ENCODE data around the gene BTK.
A peak's percentile ranks its signal among the peaks of the same experiment; 100 is the strongest.

The BTK gene

GRCh38 chrX:101419489-101419888, 33.5 kb upstream of the BTK start:
- H2BK5ac ChIP-seq (ENCODE audit: low read depth, low read length, poor library complexity): no peak overlapping the region
- DNase-seq: no peak
- H4K91ac ChIP-seq (ENCODE audit: low read depth, low read length): no peak overlapping the region
- no peak overlapping the region for H3K18ac ChIP-seq (ENCODE audit: low read length)
- peak overlapping the region; percentile 6 for H3K27ac ChIP-seq (ENCODE audit: low read depth, low read length)
- no peak overlapping the region for H2BK12ac ChIP-seq (ENCODE audit: low read length)
- H3K14ac ChIP-seq (ENCODE audit: low read length): no peak overlapping the region
- H3K23ac ChIP-seq (ENCODE audit: low read length): no peak overlapping the region
- peaks cover 14% of the 10 kb centered on the region for H3K79me1 ChIP-seq (ENCODE audit: low read length)
- H3K4me2 ChIP-seq (ENCODE audit: low read length): no peak overlapping the region
- no peaks in the 10 kb centered on the region for H3K27me3 ChIP-seq (ENCODE audit: insufficient read depth, low read length)
- H3K4ac ChIP-seq (ENCODE audit: low read depth, low read length): no peak overlapping the region
- peaks cover 5% of the 10 kb centered on the region for H3K79me2 ChIP-seq (ENCODE audit: control insufficient read depth, insufficient read depth, low read length, poor library complexity)
- no CpG with 5 or more reads among the region's 2 CpGs for WGBS (ENCODE audit: extremely low coverage, insufficient coverage, insufficient read length)
- H3K4me1 ChIP-seq (ENCODE audit: control insufficient read depth in 1 of 2, insufficient read depth in 2 of 2, low read length in 2 of 2): peaks cover 4 to 17% of the 10 kb centered on the region in 2 experiments
- H3K36me3 ChIP-seq (ENCODE audit: control insufficient read depth in 1 of 2, insufficient read depth in 2 of 2, low read length in 2 of 2): no peaks in the 10 kb centered on the region
- no peak overlapping the region for H3K4me3 ChIP-seq (ENCODE audit: low read depth, low read length)
- no peak overlapping the region for H3K9ac ChIP-seq (ENCODE audit: low read length)
- H4K12ac ChIP-seq (ENCODE audit: low read depth, low read length): no peak overlapping the region
- H2BK120ac ChIP-seq (ENCODE audit: insufficient read depth, low read length, poor library complexity): peak overlapping the region; percentile 43
- no peak overlapping the region for H2AFZ ChIP-seq (ENCODE audit: insufficient read depth, low read length, poor library complexity)
- no peak overlapping the region for H4K8ac ChIP-seq (ENCODE audit: low read depth, low read length)
- no peak overlapping the region for H2AK5ac ChIP-seq (ENCODE audit: low read length)
- no peaks in the 10 kb centered on the region for H3K9me3 ChIP-seq (ENCODE audit: insufficient read depth, low read depth, low read length)

GRCh38 chrX:101417981-101418841, 32.2 kb upstream of the BTK start:
- Histone ChIP-seq H3K4me3 (ENCODE audit: low read depth, low read length) (peak overlapping the region; percentile 66), H3K4me1 (ENCODE audit: control insufficient read depth in 1 of 2, insufficient read depth in 2 of 2, low read length in 2 of 2) (peaks cover 4 to 17% of the 10 kb centered on the region in 2 experiments), H3K4me2 (ENCODE audit: low read length) (peak overlapping the region; percentile 76), H3K18ac (ENCODE audit: low read length) (peak overlapping the region; percentile 60), H3K27me3 (ENCODE audit: insufficient read depth, low read length) (no peaks in the 10 kb centered on the region), H4K8ac (ENCODE audit: low read depth, low read length) (peak overlapping the region; percentile 99), H3K4ac (ENCODE audit: low read depth, low read length) (peak overlapping the region; percentile 80), H2BK5ac (ENCODE audit: low read depth, low read length, poor library complexity) (peak overlapping the region; percentile 92), H3K14ac (ENCODE audit: low read length) (peak overlapping the region; percentile 98), H3K79me2 (ENCODE audit: control insufficient read depth, insufficient read depth, low read length, poor library complexity) (peaks cover 5% of the 10 kb centered on the region), H3K79me1 (ENCODE audit: low read length) (peaks cover 14% of the 10 kb centered on the region), H2BK12ac (ENCODE audit: low read length) (peak overlapping the region; percentile 89), H3K36me3 (ENCODE audit: control insufficient read depth in 1 of 2, insufficient read depth in 2 of 2, low read length in 2 of 2) (no peaks in the 10 kb centered on the region), H2AK5ac (ENCODE audit: low read length) (no peak overlapping the region), H2BK120ac (ENCODE audit: insufficient read depth, low read length, poor library complexity) (peak overlapping the region; percentile 98), H3K9me3 (ENCODE audit: insufficient read depth, low read depth, low read length) (no peaks in the 10 kb centered on the region), H3K27ac (ENCODE audit: low read depth, low read length) (peak overlapping the region; percentile 89), H4K91ac (ENCODE audit: low read depth, low read length) (peak overlapping the region; percentile 99), H3K23ac (ENCODE audit: low read length) (no peak overlapping the region), H3K9ac (ENCODE audit: low read length) (peak overlapping the region; percentile 78), H2AFZ (ENCODE audit: insufficient read depth, low read length, poor library complexity) (peak overlapping the region; percentile 78), H4K12ac (ENCODE audit: low read depth, low read length) (peak overlapping the region; percentile 99)
- WGBS (ENCODE audit: extremely low coverage, insufficient coverage, insufficient read length): no CpG with 5 or more reads among the region's 56 CpGs
- DNase-seq: peak in 1 of 2 donors; percentile 28

DNA sequence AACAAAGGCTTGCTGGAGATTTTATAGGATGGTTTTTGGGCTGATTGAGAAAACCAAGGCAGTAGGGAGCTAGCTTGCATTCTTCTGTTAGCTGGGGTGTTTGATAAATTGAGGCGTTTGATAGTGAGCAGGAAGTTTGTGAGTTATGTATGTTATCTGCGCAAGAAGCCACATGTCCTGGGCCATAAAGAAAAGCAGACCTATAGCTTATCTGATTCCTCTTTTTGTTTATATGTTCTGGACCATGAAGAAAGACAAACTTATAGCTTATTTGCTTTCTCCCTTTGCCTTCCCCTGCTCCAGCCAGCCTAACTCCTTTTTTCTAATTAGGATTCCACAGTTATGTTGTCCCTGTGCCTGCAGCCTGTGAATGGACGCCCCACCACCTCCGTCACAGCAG, 31.2 kb upstream of the BTK start:
- Histone ChIP-seq H3K36me3 (ENCODE audit: control insufficient read depth in 1 of 2, insufficient read depth in 2 of 2, low read length in 2 of 2) (peaks cover 4 to 10% of the 10 kb centered on the region in 2 experiments), H2BK12ac (ENCODE audit: low read length) (peak overlapping the region; percentile 64), H3K4me1 (ENCODE audit: control insufficient read depth in 1 of 2, insufficient read depth in 2 of 2, low read length in 2 of 2) (peaks cover 4 to 17% of the 10 kb centered on the region in 2 experiments), H3K18ac (ENCODE audit: low read length) (no peak overlapping the region), H3K27ac (ENCODE audit: low read depth, low read length) (no peak overlapping the region), H3K9me3 (ENCODE audit: insufficient read depth, low read depth, low read length) (no peaks in the 10 kb centered on the region), H3K27me3 (ENCODE audit: insufficient read depth, low read length) (no peaks in the 10 kb centered on the region), H3K79me2 (ENCODE audit: control insufficient read depth, insufficient read depth, low read length, poor library complexity) (peaks cover 5% of the 10 kb centered on the region), H2AFZ (ENCODE audit: insufficient read depth, low read length, poor library complexity) (no peak overlapping the region), H3K9ac (ENCODE audit: low read length) (no peak overlapping the region), H3K4me3 (ENCODE audit: low read depth, low read length) (no peak overlapping the region), H2AK5ac (ENCODE audit: low read length) (no peak overlapping the region), H3K4me2 (ENCODE audit: low read length) (no peak overlapping the region), H3K79me1 (ENCODE audit: low read length) (peaks cover 14% of the 10 kb centered on the region), H2BK5ac (ENCODE audit: low read depth, low read length, poor library complexity) (peak overlapping the region; percentile 31), H4K91ac (ENCODE audit: low read depth, low read length) (peak overlapping the region; percentile 55), H3K4ac (ENCODE audit: low read depth, low read length) (no peak overlapping the region), H2BK120ac (ENCODE audit: insufficient read depth, low read length, poor library complexity) (no peak overlapping the region), H4K12ac (ENCODE audit: low read depth, low read length) (no peak overlapping the region), H4K8ac (ENCODE audit: low read depth, low read length) (peak overlapping the region; percentile 65), H3K23ac (ENCODE audit: low read length) (no peak overlapping the region), H3K14ac (ENCODE audit: low read length) (no peak overlapping the region)
- WGBS (ENCODE audit: extremely low coverage, insufficient coverage, insufficient read length): no CpG with 5 or more reads among the region's 4 CpGs
- no peak for DNase-seq

DNA sequence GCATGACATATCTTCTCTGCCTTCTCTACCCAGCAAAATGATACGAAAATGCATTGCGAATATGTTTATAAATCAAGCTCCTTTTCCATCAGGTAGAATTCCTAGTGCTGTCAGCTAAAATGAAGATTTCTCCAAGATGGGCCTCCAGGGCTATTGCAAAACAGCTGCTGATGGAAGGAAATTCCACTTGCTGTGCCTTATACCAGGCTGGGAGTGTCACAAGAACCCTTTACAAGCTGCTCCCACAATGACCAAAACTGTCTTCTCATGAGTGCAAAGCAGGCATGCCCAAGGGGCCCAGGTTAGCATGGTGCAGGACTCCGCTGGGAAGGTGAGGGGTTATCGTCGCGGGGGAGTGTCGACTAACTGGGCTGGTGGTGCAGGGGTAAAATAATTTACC, 30.7 kb upstream of the BTK start:
- Histone ChIP-seq H2AK5ac (ENCODE audit: low read length) (no peak overlapping the region), H3K36me3 (ENCODE audit: control insufficient read depth in 1 of 2, insufficient read depth in 2 of 2, low read length in 2 of 2) (peaks cover 8 to 14% of the 10 kb centered on the region in 2 experiments), H3K79me2 (ENCODE audit: control insufficient read depth, insufficient read depth, low read length, poor library complexity) (peaks cover 5% of the 10 kb centered on the region), H3K27ac (ENCODE audit: low read depth, low read length) (peak overlapping the region; percentile 41), H3K4ac (ENCODE audit: low read depth, low read length) (no peak overlapping the region), H3K9ac (ENCODE audit: low read length) (no peak overlapping the region), H3K9me3 (ENCODE audit: insufficient read depth, low read depth, low read length) (no peaks in the 10 kb centered on the region), H4K12ac (ENCODE audit: low read depth, low read length) (no peak overlapping the region), H2BK120ac (ENCODE audit: insufficient read depth, low read length, poor library complexity) (no peak overlapping the region), H3K23ac (ENCODE audit: low read length) (no peak overlapping the region), H3K27me3 (ENCODE audit: insufficient read depth, low read length) (no peaks in the 10 kb centered on the region), H3K14ac (ENCODE audit: low read length) (no peak overlapping the region), H3K79me1 (ENCODE audit: low read length) (peaks cover 14% of the 10 kb centered on the region), H4K91ac (ENCODE audit: low read depth, low read length) (peak overlapping the region; percentile 14), H3K4me2 (ENCODE audit: low read length) (no peak overlapping the region), H2AFZ (ENCODE audit: insufficient read depth, low read length, poor library complexity) (no peak overlapping the region), H3K4me1 (ENCODE audit: control insufficient read depth in 1 of 2, insufficient read depth in 2 of 2, low read length in 2 of 2) (peaks cover 4 to 17% of the 10 kb centered on the region in 2 experiments), H2BK12ac (ENCODE audit: low read length) (no peak overlapping the region), H3K18ac (ENCODE audit: low read length) (no peak overlapping the region), H2BK5ac (ENCODE audit: low read depth, low read length, poor library complexity) (peak overlapping the region; percentile 31), H3K4me3 (ENCODE audit: low read depth, low read length) (no peak overlapping the region), H4K8ac (ENCODE audit: low read depth, low read length) (peak overlapping the region; percentile 11)
- DNase-seq: peak; percentile 21 to 42
- no CpG with 5 or more reads among the region's 7 CpGs for WGBS (ENCODE audit: extremely low coverage, insufficient coverage, insufficient read length)
